Kidney capillary endothelial cell (primary cell): ENCODE data around the gene ACTR5.

Experiments
- DNase-seq: peaks from one replicate; pipeline ENCODE4 v3.0.0-alpha.2; 2018; ENCODE audit warnings: low spot score

Gene ACTR5

DNA sequence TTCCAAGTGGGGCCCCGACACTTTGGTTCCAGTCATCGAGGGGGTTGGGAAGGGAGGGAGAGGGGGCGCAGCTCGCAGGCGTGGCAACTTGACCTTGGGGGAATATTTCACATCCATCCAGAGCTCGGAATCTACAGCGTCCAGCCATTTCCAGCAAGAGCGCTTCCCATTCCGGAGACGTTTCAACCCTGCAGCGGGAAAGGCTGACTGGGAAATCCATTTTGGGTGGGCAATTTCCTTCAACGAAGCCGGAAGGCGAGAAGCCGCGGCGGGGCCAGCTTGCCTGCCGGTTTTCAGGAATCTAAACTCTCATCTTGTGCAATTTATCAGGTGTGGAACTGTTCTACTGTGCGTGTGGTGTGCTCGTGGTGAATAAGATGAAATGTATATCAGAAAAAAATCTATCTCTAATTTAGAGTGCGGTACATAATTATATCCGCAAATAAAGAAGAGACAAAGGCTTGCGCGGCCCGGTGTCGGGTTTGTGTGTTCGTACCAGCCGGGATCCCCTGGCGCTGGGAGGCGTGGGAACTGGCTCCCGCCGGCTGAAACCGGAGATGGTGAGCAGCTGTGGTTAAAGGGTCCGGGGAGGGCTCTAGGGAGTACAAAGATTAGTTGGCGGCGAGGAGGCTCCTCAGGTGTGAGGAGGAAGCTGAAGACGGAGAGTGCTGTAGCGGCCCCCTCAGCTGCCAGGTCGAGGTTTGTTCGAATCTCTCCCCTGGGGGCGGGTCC, 19.2 kb upstream of the ACTR5 start:
- DNase-seq = no peak

GRCh38 chr20:38729767-38730166, 18.5 kb upstream of the ACTR5 start:
- DNase-seq = no peak

GRCh38 chr20:38730167-38730988, 17.9 kb upstream of the ACTR5 start:
- no peak for DNase-seq

GRCh38 chr20:38730989-38731737, 17.1 kb upstream of the ACTR5 start:
- no peak for DNase-seq

DNA sequence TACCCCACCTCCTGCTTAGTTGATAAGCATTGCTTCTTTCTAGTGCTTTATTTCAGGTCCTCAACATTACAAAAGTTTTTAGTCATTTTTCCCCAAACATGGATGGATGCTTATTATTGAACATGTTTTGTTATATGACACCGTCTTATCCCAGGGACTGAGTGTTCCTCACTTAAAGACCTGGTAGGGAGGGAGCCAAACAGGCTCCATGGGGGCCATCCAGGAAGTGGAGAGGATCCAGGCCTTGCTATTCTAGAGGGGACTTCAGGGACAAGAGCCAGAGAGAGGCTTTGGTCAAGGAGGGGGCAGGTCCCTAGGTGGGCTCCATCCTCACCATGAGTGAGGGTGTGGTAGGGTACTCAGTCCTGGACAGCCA, 16.5 kb upstream of the ACTR5 start:
- DNase-seq = no peak

- no peak for DNase-seq
These were observed 15.3 kb upstream of the ACTR5 start for GRCh38 chr20:38732981-38733380.

- no peak for DNase-seq
These were observed 13.1 kb upstream of the ACTR5 start for GRCh38 chr20:38735172-38735571.

DNA sequence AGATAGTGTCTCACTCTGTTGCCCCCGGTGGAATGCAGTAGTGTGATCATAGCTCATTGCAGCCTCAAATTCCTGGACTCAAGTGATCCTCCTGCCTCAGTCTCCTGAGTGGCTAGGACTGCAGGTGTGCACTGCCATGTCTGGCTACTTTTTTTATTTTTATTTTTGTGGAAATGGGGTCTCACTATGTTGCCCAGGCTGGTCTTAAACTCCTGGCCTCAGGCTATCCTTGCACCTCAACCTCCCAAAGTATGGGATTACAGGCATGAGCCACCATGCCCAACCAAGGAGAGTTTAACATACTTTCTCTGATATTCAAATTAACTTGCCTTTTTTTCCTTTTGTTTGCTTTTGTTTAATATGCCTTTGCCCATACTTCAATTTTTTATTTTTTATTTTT, 10.4 kb upstream of the ACTR5 start:
- no peak for DNase-seq

- DNase-seq = no peak
These were observed 2.5 kb upstream of the ACTR5 start for GRCh38 chr20:38745757-38746156.

DNA sequence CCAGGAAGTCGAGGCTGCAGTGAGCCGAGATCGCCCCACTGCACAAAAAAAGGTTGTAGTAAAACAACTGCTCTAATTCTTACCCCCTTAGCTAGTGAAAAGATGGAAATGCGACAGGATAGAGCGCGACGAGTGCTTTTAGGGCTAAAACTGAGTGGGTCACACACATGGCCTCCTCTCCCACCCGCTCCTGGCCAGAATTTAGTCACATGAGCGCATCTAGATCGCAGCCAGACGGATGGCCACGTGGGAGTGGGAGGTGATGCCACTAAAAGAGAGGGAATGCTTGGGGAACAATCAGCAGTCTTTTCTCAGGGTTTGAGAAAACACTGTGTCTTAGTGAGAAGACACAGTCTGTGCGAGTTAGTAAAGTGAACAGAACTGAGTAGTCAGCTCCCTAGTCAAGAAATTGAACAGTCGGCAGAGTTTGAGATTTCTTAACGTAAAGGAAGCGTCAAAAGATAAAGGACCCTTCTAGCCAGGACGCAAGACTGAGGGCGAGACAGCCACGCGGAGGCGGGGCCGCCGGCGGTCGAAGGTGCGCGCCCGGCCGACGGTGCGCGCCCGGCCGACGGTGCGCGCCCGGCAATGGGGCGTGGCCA, 664 bp upstream of the ACTR5 start:
- DNase-seq = no peak

DNA sequence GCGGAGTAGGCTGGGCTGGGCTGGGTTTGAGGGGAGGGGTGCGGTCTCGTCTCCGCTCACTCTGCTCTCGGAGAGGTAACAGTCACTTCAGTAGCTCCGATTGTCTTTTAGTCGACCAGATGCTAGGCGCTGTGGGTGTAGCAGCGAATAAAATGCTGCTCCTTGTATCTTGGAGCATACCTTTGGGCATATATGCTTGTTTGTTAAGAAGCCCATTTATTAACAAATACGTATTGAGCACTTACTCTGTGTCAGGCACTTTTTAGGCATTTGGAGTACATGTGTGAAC, 545 bp downstream of the ACTR5 start:
- no peak for DNase-seq

DNA sequence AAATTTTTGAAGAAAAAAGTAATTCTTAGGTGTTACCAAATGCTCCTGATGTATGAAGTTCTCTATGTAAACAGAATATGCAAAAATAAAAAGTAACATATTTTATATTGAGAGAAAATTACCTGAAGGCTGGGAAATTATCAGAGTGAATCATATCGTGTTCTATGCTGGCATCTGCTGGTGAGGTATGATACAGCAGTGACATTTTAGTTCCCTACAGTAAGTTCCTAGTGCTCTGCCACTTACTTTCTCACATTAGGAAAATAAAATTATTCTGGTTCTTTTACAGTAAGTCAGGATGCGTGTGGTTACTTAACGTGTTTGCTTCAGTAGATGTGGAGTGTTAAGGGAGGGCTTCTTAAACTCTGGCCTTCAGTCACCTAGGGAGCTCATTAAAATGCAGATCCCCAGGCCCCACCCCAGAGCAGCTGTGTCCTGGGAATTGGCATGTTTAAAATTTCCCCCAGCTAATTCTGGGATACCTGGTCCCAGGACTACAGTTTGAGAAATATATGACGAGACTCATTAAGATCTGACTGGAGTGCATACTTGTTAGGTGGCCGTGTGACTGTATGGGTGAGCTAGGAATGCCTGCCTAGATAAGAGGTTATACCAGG, 3.2 kb downstream of the ACTR5 start:
- DNase-seq = peak; percentile 50

DNA sequence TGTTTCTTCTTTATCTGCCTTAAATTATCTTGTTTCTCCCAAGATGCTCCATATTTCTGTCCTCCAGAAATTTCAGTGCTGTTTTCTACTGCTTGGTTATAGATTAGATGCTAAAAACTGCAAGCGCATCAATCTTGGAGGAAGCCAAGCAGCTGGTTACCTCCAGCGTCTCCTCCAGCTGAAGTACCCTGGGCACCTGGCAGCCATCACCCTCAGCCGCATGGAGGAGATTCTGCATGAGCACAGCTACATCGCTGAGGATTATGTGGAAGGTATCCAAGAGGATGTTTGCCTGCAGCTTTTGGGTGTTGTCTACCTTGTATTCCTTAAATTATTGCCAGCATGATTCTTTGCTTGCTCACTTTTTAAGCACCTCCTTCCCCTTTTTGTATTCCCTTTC, 3.8 kb downstream of the ACTR5 start:
- no peak for DNase-seq

DNA sequence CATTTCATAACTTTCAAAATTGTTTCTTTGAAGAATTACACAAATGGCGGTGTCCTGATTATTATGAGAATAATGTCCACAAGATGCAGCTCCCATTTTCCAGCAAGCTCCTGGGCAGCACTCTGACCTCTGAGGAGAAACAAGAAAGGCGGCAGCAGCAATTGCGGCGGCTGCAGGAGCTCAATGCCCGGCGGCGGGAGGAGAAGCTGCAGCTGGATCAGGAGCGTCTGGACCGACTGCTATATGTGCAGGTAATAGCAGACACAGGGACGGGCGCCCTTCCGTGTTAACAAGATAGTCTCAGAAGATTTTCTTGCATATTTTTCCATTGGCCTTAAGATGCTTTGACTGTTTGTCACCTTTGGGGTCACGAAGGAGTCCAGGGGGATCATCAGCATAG, 6.7 kb downstream of the ACTR5 start:
- no peak for DNase-seq

GRCh38 chr20:38755324-38755910, 7.2 kb downstream of the ACTR5 start:
- no peak for DNase-seq

DNA sequence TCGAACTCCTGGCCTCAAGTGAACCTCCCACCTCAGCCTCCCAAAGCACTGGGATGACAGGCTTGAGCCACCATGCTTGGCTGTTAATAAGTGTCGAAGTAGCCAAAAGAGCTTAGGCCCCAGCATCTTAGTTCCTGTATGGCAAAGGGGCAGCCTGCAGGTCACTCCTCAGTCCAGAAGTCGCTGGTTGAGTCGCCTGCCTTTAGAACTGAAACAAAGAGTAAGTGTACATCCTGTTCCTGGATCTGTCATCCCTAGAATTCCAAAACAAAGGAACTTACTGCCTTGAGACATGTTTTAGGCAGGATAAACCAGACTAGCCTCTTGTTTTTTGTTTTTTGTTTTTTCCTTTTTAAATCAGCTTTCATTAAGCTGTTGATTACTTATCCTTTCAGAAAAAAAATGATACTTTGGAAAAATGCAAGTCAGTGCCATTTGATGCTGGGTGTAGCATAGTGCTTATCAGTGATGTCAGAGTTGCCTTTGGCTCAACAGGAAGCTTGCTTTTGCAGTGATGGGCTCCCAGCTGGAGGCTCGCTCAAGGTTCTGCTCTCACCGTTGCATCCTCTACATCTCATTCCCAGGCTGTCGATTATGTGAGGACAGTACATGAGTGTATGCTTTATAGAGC, 9.0 kb downstream of the ACTR5 start:
- peak; percentile 81 for DNase-seq

- DNase-seq = no peak
These were observed 10.8 kb downstream of the ACTR5 start for GRCh38 chr20:38759106-38759505.

DNA sequence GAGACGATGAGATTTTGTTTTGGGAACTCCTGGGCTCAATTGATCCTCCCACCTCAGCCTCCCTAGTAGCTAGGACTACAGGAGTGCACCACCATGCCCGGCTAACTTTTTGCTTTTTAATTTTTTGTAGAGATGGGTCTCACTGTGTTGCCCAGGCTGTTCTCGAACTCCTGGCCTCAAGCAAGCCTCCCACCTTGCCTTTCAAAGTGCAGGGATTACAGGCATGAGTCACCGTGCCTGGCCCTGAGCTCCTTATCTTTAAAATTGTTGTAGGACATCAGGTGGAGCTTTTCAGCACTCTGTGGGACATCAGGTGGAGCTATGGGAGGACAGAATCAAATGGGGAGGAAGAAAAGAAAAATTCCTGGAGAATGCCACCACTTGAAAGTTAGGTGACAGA, 12.7 kb downstream of the ACTR5 start:
- no peak for DNase-seq

DNA sequence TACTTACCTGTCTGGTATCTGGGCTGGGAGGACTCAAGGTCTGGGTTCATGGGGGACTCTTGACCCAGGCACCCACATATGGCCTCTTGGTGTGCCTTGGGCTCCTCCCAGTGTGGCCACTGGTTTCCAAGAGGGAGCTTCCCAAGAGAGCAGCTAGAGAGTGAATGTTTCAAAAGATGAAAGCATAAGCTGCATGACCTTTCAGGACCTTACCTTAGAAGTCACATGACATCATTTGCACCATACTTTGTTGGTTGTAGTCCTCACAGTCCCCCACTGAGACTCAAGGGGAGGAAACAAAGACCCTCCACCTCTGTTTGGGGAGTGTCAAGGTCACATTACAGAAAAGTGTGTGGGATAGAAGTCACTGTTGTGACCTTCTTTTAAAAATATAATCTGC, 13.9 kb downstream of the ACTR5 start:
- DNase-seq = no peak

DNA sequence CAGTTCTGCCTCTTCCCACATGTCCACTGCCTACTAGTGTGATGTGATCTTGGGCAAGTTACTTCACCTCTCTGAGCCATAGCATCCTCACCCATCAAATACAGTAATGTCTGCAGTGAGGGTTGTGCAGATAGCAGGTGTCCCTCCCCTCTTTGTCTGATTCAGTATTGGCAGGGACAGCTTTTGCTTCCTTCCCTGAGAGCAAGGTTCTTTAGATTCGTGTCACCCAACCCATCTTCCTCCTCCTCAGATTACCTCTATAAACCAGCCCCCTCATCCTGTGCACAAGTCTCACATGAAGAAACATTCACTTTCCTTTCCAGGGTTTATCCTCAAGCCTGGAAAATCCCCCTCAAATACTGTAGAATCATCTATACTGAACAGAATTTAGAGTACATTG, 15.4 kb downstream of the ACTR5 start:
- no peak for DNase-seq

GRCh38 chr20:38764567-38765318, 16.5 kb downstream of the ACTR5 start:
- peak; percentile 61 for DNase-seq
